HAP-1 (cell line): ENCODE data around the gene KLRK1.
A peak's percentile ranks its signal among the peaks of the same experiment; 100 is the strongest.
"Not testable (repeated sequence)": the region's sequence is repeated elsewhere in the genome, so short reads cannot be mapped to it uniquely, and the experiment has no call there.

ENCODE experiments used
- DNase-seq, 2 experiments: peaks; one replicate each; pipeline ENCODE4 v3.0.0-alpha.2; 2016 to 2020; ENCODE audit warnings: low spot score in 2 of 2
- H3K27me3 ChIP-seq: fragments of 250-450 bp; sonication (Bioruptor Pico); 2 replicates; pipeline ENCODE4 v1.5.1; 2020; ENCODE audit warnings: low read depth, mild to moderate bottlenecking, moderate library complexity
- H3K36me3 ChIP-seq: fragments of 250-450 bp; sonication (Bioruptor Pico); replicated peaks from 2 replicates; pipeline ENCODE4 v1.5.1; 2020; ENCODE audit warnings: mild to moderate bottlenecking
- H3K4me1 ChIP-seq: fragments of 250-450 bp; sonication (Bioruptor Pico); 2 replicates; pipeline ENCODE4 v1.5.1; 2020; ENCODE audit warnings: mild to moderate bottlenecking
- H3K4me3 ChIP-seq: fragments of 250-450 bp; sonication (Bioruptor Pico); 2 replicates; pipeline ENCODE4 v1.5.1; 2020; ENCODE audit warnings: mild to moderate bottlenecking, moderate library complexity
- H3K9me3 ChIP-seq: fragments of 250-450 bp; sonication (Bioruptor Pico); 2 replicates; pipeline ENCODE4 v1.5.1; 2020; ENCODE audit warnings: mild to moderate bottlenecking, moderate library complexity
- in situ Hi-C: fragments of 300-500 bp; cut with MboI; formaldehyde crosslinking; loops from 3 replicates; pipeline ENCODE4 v1.14.3; 2020; ENCODE audit warnings: low sequenced_read_pairs, inconsistent platforms, mixed read lengths

Gene KLRK1

GRCh38 chr12:10381928-10382628 is 7.8 kb downstream of the KLRK1 start:
- in situ Hi-C loops, result no loop called here
- no peak for DNase-seq
- Histone ChIP-seq H3K4me3 (no peak overlapping the region), H3K4me1 (no peaks in the 10 kb centered on the region), H3K9me3 (peaks cover 3% of the 10 kb centered on the region; the same call in 1 of the 2 replicates), H3K27me3 (no peaks in the 10 kb centered on the region), H3K36me3 (no peaks in the 10 kb centered on the region)

GRCh38 chr12:10378737-10379136 is 11.1 kb downstream of the KLRK1 start:
- H3K9me3 ChIP-seq, in situ Hi-C loops, DNase-seq: not testable (repeated sequence)

GRCh38 chr12:10374624-10375018 is 15.2 kb downstream of the KLRK1 start:
- Histone ChIP-seq H3K36me3 (no peaks in the 10 kb centered on the region), H3K9me3 (no peaks in the 10 kb centered on the region), H3K4me3 (no peak overlapping the region), H3K4me1 (no peaks in the 10 kb centered on the region), H3K27me3 (no peaks in the 10 kb centered on the region)
- DNase-seq, result no peak
- in situ Hi-C loops, result no loop called here

More at GRCh38 chr12:10378737-10379136, 11.1 kb downstream of the KLRK1 start:
- H3K4me1 ChIP-seq, H3K36me3 ChIP-seq, H3K27me3 ChIP-seq, H3K4me3 ChIP-seq: not testable (repeated sequence)

GRCh38 chr12:10372559-10372958 is 17.3 kb downstream of the KLRK1 start:
- H3K4me3 ChIP-seq, result no peak overlapping the region
- H3K36me3 ChIP-seq, result no peaks in the 10 kb centered on the region
- in situ Hi-C loops, result no loop called here
- peak in 1 of 2 experiments; percentile 22 for DNase-seq
- no peaks in the 10 kb centered on the region for H3K4me1 ChIP-seq
- H3K9me3 ChIP-seq, result no peaks in the 10 kb centered on the region
- H3K27me3 ChIP-seq, result no peaks in the 10 kb centered on the region

- H3K36me3 ChIP-seq, DNase-seq, H3K27me3 ChIP-seq, H3K4me3 ChIP-seq, H3K9me3 ChIP-seq, H3K4me1 ChIP-seq, in situ Hi-C loops: not testable (repeated sequence)
Measured at GRCh38 chr12:10371893-10372535, 17.8 kb downstream of the KLRK1 start.

GRCh38 chr12:10369557-10370415 is 20.1 kb downstream of the KLRK1 start:
- H3K4me3 ChIP-seq, result no peak overlapping the region
- in situ Hi-C loops, result no loop called here
- H3K36me3 ChIP-seq, result no peaks in the 10 kb centered on the region
- no peaks in the 10 kb centered on the region for H3K27me3 ChIP-seq
- H3K9me3 ChIP-seq, result no peaks in the 10 kb centered on the region
- DNase-seq, result no peak
- H3K4me1 ChIP-seq, result peaks cover 10% of the 10 kb centered on the region

- no peak for DNase-seq
- in situ Hi-C loops, result no loop called here
- H3K36me3 ChIP-seq, result no peaks in the 10 kb centered on the region
- H3K9me3 ChIP-seq, result no peaks in the 10 kb centered on the region
- H3K27me3 ChIP-seq, result no peaks in the 10 kb centered on the region
- no peak overlapping the region for H3K4me3 ChIP-seq
- H3K4me1 ChIP-seq, result peaks cover 19% of the 10 kb centered on the region
Measured at GRCh38 chr12:10368206-10369171, 21.4 kb downstream of the KLRK1 start.

GRCh38 chr12:10367714-10368113 is 22.1 kb downstream of the KLRK1 start:
- H3K36me3 ChIP-seq, H3K4me3 ChIP-seq, H3K9me3 ChIP-seq, in situ Hi-C loops, H3K27me3 ChIP-seq, DNase-seq: not testable (repeated sequence)
- peaks cover 24% of the 10 kb centered on the region for H3K4me1 ChIP-seq

- Histone ChIP-seq H3K4me3 (no peak overlapping the region), H3K36me3 (no peaks in the 10 kb centered on the region), H3K9me3 (no peaks in the 10 kb centered on the region), H3K4me1 (peaks cover 31% of the 10 kb centered on the region), H3K27me3 (no peaks in the 10 kb centered on the region)
- in situ Hi-C loops, result no loop called here
- DNase-seq, result no peak
Measured at GRCh38 chr12:10366875-10367274, 23.0 kb downstream of the KLRK1 start.

GRCh38 chr12:10365696-10366405 is 24.0 kb downstream of the KLRK1 start:
- H3K36me3 ChIP-seq, result no peaks in the 10 kb centered on the region
- H3K4me1 ChIP-seq, result peaks cover 41% of the 10 kb centered on the region
- in situ Hi-C loops, result no loop called here
- peak in 1 of 2 experiments; percentile 17 for DNase-seq
- H3K4me3 ChIP-seq, result peak overlapping the region; percentile 33
- no peaks in the 10 kb centered on the region for H3K27me3 ChIP-seq
- H3K9me3 ChIP-seq, result no peaks in the 10 kb centered on the region

- Histone ChIP-seq H3K4me3 (peak overlapping the region; percentile 33), H3K9me3 (no peaks in the 10 kb centered on the region), H3K27me3 (no peaks in the 10 kb centered on the region), H3K4me1 (peaks cover 50% of the 10 kb centered on the region), H3K36me3 (no peaks in the 10 kb centered on the region; the same call in 1 of the 2 replicates)
- DNase-seq, result peak; percentile 69 to 75
- in situ Hi-C loops, result no loop called here
Measured at GRCh38 chr12:10364815-10365622, 24.8 kb downstream of the KLRK1 start.
